ENCODE measurements around the gene MYCBP. TPM values are rescaled to one million over a fixed set of nuclear protein-coding genes. Genes with fewer than 3 reads are reported as not detected.

MYCBP gene
- total RNA-seq, 1 donor from 2014 or later, result 28.9 TPM

DNA sequence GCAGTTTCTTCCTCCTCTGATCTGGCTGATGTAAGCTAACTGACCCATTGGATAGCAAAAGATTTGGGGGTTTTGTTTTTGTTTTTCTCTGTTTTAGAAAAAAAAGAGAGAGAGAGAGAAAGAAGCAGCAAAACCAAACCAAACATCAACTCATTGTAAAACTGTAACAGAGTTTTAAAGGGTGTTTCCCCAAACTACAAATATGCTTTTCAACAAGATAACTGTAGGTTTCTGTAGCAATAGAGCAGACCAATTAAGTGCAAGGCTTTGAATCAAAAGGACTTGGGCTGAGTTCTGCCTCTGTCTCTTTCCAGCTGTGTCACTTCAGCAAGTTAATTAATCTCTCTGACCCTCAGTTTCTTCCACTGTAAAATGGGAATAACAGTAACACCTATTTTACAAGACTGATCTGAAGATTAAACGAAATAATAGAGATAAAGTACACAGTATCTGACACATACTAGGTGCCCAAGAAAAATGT lies 58.1 kb downstream of the MYCBP start:
- no peak for TF ChIP-seq EZH2 (IDR thresholded peaks at IDR 0.05; ENCODE audit: insufficient read depth, low read length)
- TF ChIP-seq, protein P1, sequence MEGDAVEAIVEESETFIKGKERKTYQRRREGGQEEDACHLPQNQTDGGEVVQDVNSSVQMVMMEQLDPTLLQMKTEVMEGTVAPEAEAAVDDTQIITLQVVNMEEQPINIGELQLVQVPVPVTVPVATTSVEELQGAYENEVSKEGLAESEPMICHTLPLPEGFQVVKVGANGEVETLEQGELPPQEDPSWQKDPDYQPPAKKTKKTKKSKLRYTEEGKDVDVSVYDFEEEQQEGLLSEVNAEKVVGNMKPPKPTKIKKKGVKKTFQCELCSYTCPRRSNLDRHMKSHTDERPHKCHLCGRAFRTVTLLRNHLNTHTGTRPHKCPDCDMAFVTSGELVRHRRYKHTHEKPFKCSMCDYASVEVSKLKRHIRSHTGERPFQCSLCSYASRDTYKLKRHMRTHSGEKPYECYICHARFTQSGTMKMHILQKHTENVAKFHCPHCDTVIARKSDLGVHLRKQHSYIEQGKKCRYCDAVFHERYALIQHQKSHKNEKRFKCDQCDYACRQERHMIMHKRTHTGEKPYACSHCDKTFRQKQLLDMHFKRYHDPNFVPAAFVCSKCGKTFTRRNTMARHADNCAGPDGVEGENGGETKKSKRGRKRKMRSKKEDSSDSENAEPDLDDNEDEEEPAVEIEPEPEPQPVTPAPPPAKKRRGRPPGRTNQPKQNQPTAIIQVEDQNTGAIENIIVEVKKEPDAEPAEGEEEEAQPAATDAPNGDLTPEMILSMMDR (IDR thresholded peaks at IDR 0.05; ENCODE audit: insufficient read depth, low read depth, low read length), result no peak
- Mint-ChIP-seq H3K4me1 (ENCODE audit: low read depth, unreplicated experiment) (no peaks in the 10 kb centered on the region), H3K27ac (ENCODE audit: unreplicated experiment) (no peak overlapping the region), H3K4me3 (ENCODE audit: unreplicated experiment) (no peak overlapping the region), H3K27me3 (ENCODE audit: low read depth, unreplicated experiment) (peaks cover 68% of the 10 kb centered on the region), H3K9me3 (ENCODE audit: unreplicated experiment) (peaks cover 11% of the 10 kb centered on the region), H3K36me3 (ENCODE audit: low read depth, unreplicated experiment) (peaks cover 4% of the 10 kb centered on the region)
- no peak overlapping the region for H3K9ac ChIP-seq (ENCODE audit: low read length)
- no peak overlapping the region for H2AFZ ChIP-seq (ENCODE audit: low read depth, low read length)
- H3K27ac ChIP-seq (ENCODE audit: low read depth, low read length), result no peak overlapping the region
- H3K4me1 ChIP-seq (ENCODE audit: insufficient read depth, low read length), result peaks cover 6% of the 10 kb centered on the region
- no peaks in the 10 kb centered on the region for H3K79me2 ChIP-seq (ENCODE audit: insufficient read depth, low read length)
- H3K36me3 ChIP-seq (ENCODE audit: insufficient read depth, low read length), result no peaks in the 10 kb centered on the region
- H4K20me1 ChIP-seq (ENCODE audit: insufficient read depth, low read length), result no peaks in the 10 kb centered on the region
- FAIRE-seq, result no peak
- no peak for DNase-seq (ENCODE audit: low read depth)
- H3K4me2 ChIP-seq (ENCODE audit: low read length), result no peak overlapping the region
- peaks cover 72% of the 10 kb centered on the region for H3K27me3 ChIP-seq (ENCODE audit: insufficient read depth, low read length)
- peaks cover 9% of the 10 kb centered on the region for H3K9me3 ChIP-seq (ENCODE audit: insufficient read depth, low read depth, low read length)
- no peak overlapping the region for H3K4me3 ChIP-seq (ENCODE audit: insufficient read depth, low read depth, low read length)

DNA sequence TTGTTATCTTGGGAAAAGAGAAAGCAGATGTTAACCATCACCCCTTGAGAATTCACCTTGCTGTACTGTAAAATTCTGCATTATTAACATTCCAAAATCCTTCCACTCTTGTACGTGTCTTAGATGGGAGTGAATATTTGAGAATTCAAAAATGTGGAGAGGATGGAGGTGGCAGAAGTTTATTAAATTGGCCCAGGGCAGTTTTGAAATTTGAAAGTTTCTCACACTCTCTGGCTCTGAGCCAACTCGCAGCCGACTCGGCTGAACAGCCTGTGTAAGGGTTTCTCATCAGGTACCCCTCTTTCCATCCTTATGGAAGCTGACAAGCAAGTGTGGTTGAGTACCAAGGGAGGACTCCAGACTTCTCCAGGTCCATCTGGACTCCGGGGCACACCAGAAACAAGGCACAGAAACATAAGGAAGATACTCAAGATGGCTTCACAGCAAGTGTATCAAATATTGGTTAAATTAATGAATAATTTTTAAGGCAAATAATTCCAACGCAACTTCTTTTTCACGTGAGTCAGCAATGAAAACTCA lies 58.6 kb downstream of the MYCBP start:
- TF ChIP-seq, protein P1 (IDR thresholded peaks at IDR 0.05; ENCODE audit: insufficient read depth, low read depth, low read length), result no peak
- TF ChIP-seq EZH2 (IDR thresholded peaks at IDR 0.05; ENCODE audit: insufficient read depth, low read length), result no peak
- Mint-ChIP-seq H3K27me3 (ENCODE audit: low read depth, unreplicated experiment) (peaks cover 68% of the 10 kb centered on the region), H3K4me3 (ENCODE audit: unreplicated experiment) (no peak overlapping the region), H3K4me1 (ENCODE audit: low read depth, unreplicated experiment) (no peaks in the 10 kb centered on the region), H3K36me3 (ENCODE audit: low read depth, unreplicated experiment) (peaks cover 4% of the 10 kb centered on the region), H3K27ac (ENCODE audit: unreplicated experiment) (no peak overlapping the region), H3K9me3 (ENCODE audit: unreplicated experiment) (peaks cover 11% of the 10 kb centered on the region)
- Histone ChIP-seq H3K4me1 (ENCODE audit: insufficient read depth, low read length) (peaks cover 6% of the 10 kb centered on the region), H4K20me1 (ENCODE audit: insufficient read depth, low read length) (no peaks in the 10 kb centered on the region), H3K27ac (ENCODE audit: low read depth, low read length) (no peak overlapping the region), H3K79me2 (ENCODE audit: insufficient read depth, low read length) (no peaks in the 10 kb centered on the region), H3K4me2 (ENCODE audit: low read length) (no peak overlapping the region), H3K9me3 (ENCODE audit: insufficient read depth, low read depth, low read length) (peaks cover 9% of the 10 kb centered on the region), H3K27me3 (ENCODE audit: insufficient read depth, low read length) (peaks cover 67% of the 10 kb centered on the region), H3K9ac (ENCODE audit: low read length) (no peak overlapping the region), H3K36me3 (ENCODE audit: insufficient read depth, low read length) (no peaks in the 10 kb centered on the region), H2AFZ (ENCODE audit: low read depth, low read length) (no peak overlapping the region), H3K4me3 (ENCODE audit: insufficient read depth, low read depth, low read length) (no peak overlapping the region)
- no peak for DNase-seq (ENCODE audit: low read depth)
- FAIRE-seq, result no peak

DNA sequence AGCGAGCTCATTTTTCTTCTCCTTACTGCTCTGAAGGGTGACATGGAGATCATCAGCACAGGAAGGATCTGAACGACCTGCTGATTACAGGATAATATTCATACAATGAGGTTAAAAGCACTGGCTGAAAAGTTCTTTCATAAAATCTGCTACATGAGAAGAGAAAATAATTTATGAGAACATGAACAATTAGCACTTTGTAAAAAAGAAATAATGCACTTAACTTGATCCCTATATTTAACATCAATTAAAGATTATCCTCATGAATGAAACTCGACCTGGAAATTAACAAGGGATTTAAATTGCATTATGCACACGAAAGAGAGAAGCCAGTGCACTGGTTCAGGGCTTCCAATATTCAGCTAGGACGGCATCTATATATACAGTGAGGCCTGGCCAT lies 60.2 kb downstream of the MYCBP start:
- Histone ChIP-seq H3K4me3 (ENCODE audit: insufficient read depth, low read depth, low read length) (no peak overlapping the region), H3K27ac (ENCODE audit: low read depth, low read length) (no peak overlapping the region), H3K36me3 (ENCODE audit: insufficient read depth, low read length) (no peaks in the 10 kb centered on the region), H4K20me1 (ENCODE audit: insufficient read depth, low read length) (no peaks in the 10 kb centered on the region), H3K79me2 (ENCODE audit: insufficient read depth, low read length) (no peaks in the 10 kb centered on the region), H3K4me2 (ENCODE audit: low read length) (no peak overlapping the region), H3K4me1 (ENCODE audit: insufficient read depth, low read length) (peaks cover under 1% of the 10 kb centered on the region), H3K9ac (ENCODE audit: low read length) (no peak overlapping the region), H2AFZ (ENCODE audit: low read depth, low read length) (no peak overlapping the region), H3K9me3 (ENCODE audit: insufficient read depth, low read depth, low read length) (peaks cover 9% of the 10 kb centered on the region), H3K27me3 (ENCODE audit: insufficient read depth, low read length) (peaks cover 65% of the 10 kb centered on the region)
- peaks cover 11% of the 10 kb centered on the region for H3K9me3 Mint-ChIP-seq (ENCODE audit: unreplicated experiment)
- H3K27me3 Mint-ChIP-seq (ENCODE audit: low read depth, unreplicated experiment), result peaks cover 75% of the 10 kb centered on the region
- H3K27ac Mint-ChIP-seq (ENCODE audit: unreplicated experiment), result no peak overlapping the region
- FAIRE-seq, result no peak
- H3K36me3 Mint-ChIP-seq (ENCODE audit: low read depth, unreplicated experiment), result peaks cover 4% of the 10 kb centered on the region
- TF ChIP-seq EZH2 (IDR thresholded peaks at IDR 0.05; ENCODE audit: insufficient read depth, low read length), result no peak
- TF ChIP-seq, protein P1 (IDR thresholded peaks at IDR 0.05; ENCODE audit: insufficient read depth, low read depth, low read length), result no peak
- H3K4me1 Mint-ChIP-seq (ENCODE audit: low read depth, unreplicated experiment), result no peaks in the 10 kb centered on the region
- no peak for DNase-seq (ENCODE audit: low read depth)
- H3K4me3 Mint-ChIP-seq (ENCODE audit: unreplicated experiment), result no peak overlapping the region

Measured in astrocyte (in vitro differentiated cells and primary cell).